Cortex of kidney (tissue), 1 donor: ENCODE results near the gene ACLY.
"Not testable (repeated sequence)": the region's sequence is repeated elsewhere in the genome, so short reads cannot be mapped to it uniquely, and the experiment has no call there.

ENCODE experiments used
- DNase-seq: peaks from one replicate; lab custom pipeline; 2025; lab: John Stamatoyannopoulos, UW

The ACLY gene

GRCh38 chr17:41829961-41830360 is 88.8 kb downstream of the ACLY start:
- DNase-seq = not testable (repeated sequence)

- no peak for DNase-seq
These were observed 93.4 kb downstream of the ACLY start for GRCh38 chr17:41825175-41825845.

GRCh38 chr17:41824086-41824485 is 94.7 kb downstream of the ACLY start:
- DNase-seq = no peak

GRCh38 chr17:41823580-41823979 is 95.2 kb downstream of the ACLY start:
- no peak for DNase-seq

GRCh38 chr17:41823141-41823524 is 95.6 kb downstream of the ACLY start:
- DNase-seq = no peak

GRCh38 chr17:41822216-41823140 is 96.3 kb downstream of the ACLY start:
- no peak for DNase-seq

GRCh38 chr17:41821776-41822175 is 97.0 kb downstream of the ACLY start:
- no peak for DNase-seq

- DNase-seq = no peak
These were observed 100.7 kb downstream of the ACLY start for GRCh38 chr17:41818024-41818423.
